ENCODE measurements around the gene OR6Y1. TPM values are rescaled to one million over a fixed set of nuclear protein-coding genes. Genes with fewer than 3 reads are reported as not detected.

Gene OR6Y1
- total and polyA plus RNA-seq, 10 donors: not detected

Other genes starting within 250 kb of the OR6Y1 start
- gene CD1B, start 222.9 kb downstream of the OR6Y1 start, total RNA-seq: under 1 TPM in 2 of 7 donors, not detected in 5; 0.36 to 0.37 TPM
- under 1 TPM in 2 of 3 donors, not detected in 1; 0.11 to 0.29 TPM for gene CD1B, start 222.9 kb downstream of the OR6Y1 start, polyA plus RNA-seq
- gene CD1E, start 200.5 kb downstream of the OR6Y1 start, total RNA-seq: 1 to 10 TPM in 2 of 7 donors, under 1 TPM in 3, not detected in 2; 0.26 to 2.6 (median 0.85) TPM
- gene CD1E, start 200.5 kb downstream of the OR6Y1 start, polyA plus RNA-seq: under 1 TPM; 0.09 to 0.42 (median 0.10) TPM
- not detected for gene OR10T2, start 154.9 kb downstream of the OR6Y1 start, total RNA-seq
- gene OR10T2, start 154.9 kb downstream of the OR6Y1 start, polyA plus RNA-seq: not detected
- gene OR10K2, start 128.2 kb downstream of the OR6Y1 start, total RNA-seq: not detected
- gene OR10K2, start 128.2 kb downstream of the OR6Y1 start, polyA plus RNA-seq: not detected
- gene OR10K1, start 92.6 kb downstream of the OR6Y1 start, total RNA-seq: not detected
- under 1 TPM in 1 of 3 donors, not detected in 2; 0.07 TPM for gene OR10K1, start 92.6 kb downstream of the OR6Y1 start, polyA plus RNA-seq
- not detected for gene OR10R2, start 82.2 kb downstream of the OR6Y1 start, total RNA-seq
- gene OR10R2, start 82.2 kb downstream of the OR6Y1 start, polyA plus RNA-seq: not detected
- not detected for gene OR6P1, start 16.2 kb upstream of the OR6Y1 start, total RNA-seq
- gene OR6P1, start 16.2 kb upstream of the OR6Y1 start, polyA plus RNA-seq: not detected
- not detected for gene OR10X1, start 25.5 kb upstream of the OR6Y1 start, total RNA-seq
- gene OR10X1, start 25.5 kb upstream of the OR6Y1 start, polyA plus RNA-seq: not detected
- not detected for gene OR10Z1, start 50.9 kb upstream of the OR6Y1 start, total RNA-seq
- not detected for gene OR10Z1, start 50.9 kb upstream of the OR6Y1 start, polyA plus RNA-seq
- gene SPTA1, start 132.3 kb upstream of the OR6Y1 start, total RNA-seq: 10 to 100 TPM in 1 of 7 donors, 1 to 10 TPM in 5, under 1 TPM in 1; 0.97 to 32.6 (median 5.1) TPM
- gene SPTA1, start 132.3 kb upstream of the OR6Y1 start, polyA plus RNA-seq: under 1 TPM; 0.05 to 0.45 (median 0.07) TPM
- gene OR6K2, start 146.2 kb upstream of the OR6Y1 start, total RNA-seq: not detected
- not detected for gene OR6K2, start 146.2 kb upstream of the OR6Y1 start, polyA plus RNA-seq
- under 1 TPM in 1 of 7 donors, not detected in 6; 0.67 TPM for gene OR6K3, start 166.3 kb upstream of the OR6Y1 start, total RNA-seq
- not detected for gene OR6K3, start 166.3 kb upstream of the OR6Y1 start, polyA plus RNA-seq
- gene OR6K6, start 200.3 kb upstream of the OR6Y1 start, total RNA-seq: not detected
- gene OR6K6, start 200.3 kb upstream of the OR6Y1 start, polyA plus RNA-seq: not detected
- gene OR6N1, start 217.8 kb upstream of the OR6Y1 start, total RNA-seq: under 1 TPM in 2 of 7 donors, not detected in 5; 0.77 to 0.84 TPM
- gene OR6N1, start 217.8 kb upstream of the OR6Y1 start, polyA plus RNA-seq: under 1 TPM in 1 of 3 donors, not detected in 2; 0.10 TPM
- under 1 TPM in 1 of 7 donors, not detected in 6; 0.47 TPM for gene OR6N2, start 226.8 kb upstream of the OR6Y1 start, total RNA-seq
- not detected for gene OR6N2, start 226.8 kb upstream of the OR6Y1 start, polyA plus RNA-seq